NCI-H82 treated with DMSO at 0.1 percent for 48 hours (cell line): ENCODE results near the gene EEF1AKMT4.
A peak's percentile ranks its signal among the peaks of the same experiment; 100 is the strongest.

ENCODE experiments used
- DNase-seq: peaks from one replicate; lab custom pipeline; 2025; ENCODE audit not compliant: unreplicated experiment; lab: John Stamatoyannopoulos, UW

The EEF1AKMT4 gene

DNA sequence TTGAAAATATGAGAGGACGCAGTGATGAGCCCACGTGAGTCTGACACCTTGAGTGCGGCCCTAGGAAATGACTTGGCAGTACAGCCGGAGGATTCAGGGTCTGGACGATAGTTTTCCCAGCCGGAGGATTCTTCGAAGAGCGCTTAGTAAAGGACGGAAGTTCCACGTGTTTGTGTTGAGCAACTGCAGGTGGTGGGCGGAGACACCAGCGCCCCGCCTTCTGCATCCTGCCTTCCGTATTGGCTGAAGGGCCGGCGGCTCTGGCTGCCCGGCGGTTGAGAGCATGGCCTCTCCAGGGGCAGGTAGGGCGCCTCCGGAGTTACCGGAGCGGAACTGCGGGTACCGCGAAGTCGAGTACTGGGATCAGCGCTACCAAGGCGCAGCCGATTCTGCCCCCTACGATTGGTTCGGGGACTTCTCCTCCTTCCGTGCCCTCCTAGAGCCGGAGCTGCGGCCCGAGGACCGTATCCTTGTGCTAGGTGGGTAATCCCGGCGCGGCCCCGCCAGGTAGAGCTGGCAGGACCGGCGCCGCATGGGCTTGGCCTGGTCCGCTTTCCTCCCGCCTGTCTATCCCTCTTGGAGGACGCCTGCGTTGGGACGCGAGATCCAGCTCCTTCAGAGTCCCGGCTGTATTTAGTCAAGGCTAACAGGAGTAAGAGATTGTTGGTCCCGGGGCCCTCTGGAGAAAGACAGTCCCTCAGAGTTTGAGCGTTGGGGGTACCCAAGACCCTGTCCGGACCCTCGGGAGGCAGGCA lies at the start of gene EEF1AKMT4:
EEF1AKMT4 (plus strand) TSS at position 261 of the 755 bp plus-strand sequence; CDS start at position 284, 23 bp downstream.
- DNase-seq: peak; percentile 100

DNA sequence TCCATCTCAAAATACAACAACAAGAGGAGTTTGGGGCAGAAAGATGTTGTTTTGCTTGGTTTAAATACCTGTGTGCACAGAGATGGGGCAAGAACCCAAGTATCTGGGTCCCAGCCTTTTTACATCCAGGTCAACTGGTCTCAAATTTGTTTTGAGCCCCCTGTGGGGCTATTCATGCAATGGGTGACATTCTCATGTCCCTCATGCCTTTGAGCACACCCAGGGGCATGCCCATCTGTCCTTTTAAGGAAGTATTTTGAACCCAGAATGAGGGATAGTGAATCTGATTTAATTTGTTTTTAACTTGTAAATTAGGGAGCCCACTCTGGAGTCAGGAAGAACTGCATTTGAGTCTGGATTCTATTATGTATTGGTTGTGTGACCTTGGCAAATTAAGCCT lies 48.6 kb upstream of the EEF1AKMT4 start:
- no peak for DNase-seq

DNA sequence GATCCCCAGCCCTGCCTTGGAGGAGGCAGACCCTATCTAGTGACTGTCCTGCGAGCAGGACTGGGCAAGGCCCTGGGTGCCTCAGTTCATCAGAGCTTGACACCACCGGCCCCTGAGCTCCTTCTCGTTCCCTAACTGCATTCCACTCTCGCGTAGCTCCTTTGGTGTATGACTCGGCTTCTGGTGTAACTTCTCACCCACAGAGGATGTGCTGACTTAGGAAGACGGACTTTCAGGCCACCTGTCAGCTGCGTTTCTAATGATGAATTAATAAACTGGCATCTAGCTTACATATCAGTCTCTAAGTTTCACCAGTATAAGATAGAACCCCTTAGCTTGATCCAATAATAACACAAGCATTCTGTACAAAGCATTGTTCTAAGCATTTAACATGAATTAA lies 45.9 kb upstream of the EEF1AKMT4 start:
- no peak for DNase-seq

DNA sequence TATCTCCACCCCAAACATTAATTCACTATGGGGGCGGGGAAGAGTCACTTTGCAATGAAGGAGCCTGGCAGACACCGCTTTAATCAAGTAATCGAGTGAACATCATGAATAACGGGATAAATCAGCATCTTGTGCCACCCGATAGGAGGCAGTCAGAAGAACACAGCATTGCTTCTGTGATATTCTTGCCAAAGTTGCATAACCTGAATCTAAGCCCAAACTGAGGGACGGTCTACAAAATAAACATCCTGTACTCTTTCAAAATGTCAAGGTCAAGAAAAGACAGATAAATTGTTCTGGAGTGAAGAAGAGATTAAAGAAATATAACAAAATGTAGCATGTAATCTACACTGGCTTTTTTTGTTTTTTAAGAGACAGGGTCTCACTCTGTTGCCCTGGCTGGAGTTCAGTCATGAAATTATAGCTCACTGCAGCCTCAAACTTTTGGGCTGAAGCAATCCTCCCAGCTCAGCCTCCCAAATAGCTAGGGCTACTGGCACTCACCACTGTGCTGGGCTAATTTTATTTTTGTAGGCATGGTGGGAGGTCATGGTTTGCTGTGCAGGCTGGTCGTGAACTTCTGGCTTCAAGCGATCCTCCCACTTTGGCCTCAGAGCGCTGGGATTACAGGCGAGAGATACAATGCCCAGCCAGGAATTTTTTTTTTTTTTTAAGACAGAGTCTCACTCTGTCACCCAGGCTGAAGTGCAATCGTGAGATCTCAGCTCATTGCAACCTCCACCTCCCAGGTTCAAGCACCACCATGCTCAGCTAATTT lies 40.1 kb upstream of the EEF1AKMT4 start:
- DNase-seq: no peak

DNA sequence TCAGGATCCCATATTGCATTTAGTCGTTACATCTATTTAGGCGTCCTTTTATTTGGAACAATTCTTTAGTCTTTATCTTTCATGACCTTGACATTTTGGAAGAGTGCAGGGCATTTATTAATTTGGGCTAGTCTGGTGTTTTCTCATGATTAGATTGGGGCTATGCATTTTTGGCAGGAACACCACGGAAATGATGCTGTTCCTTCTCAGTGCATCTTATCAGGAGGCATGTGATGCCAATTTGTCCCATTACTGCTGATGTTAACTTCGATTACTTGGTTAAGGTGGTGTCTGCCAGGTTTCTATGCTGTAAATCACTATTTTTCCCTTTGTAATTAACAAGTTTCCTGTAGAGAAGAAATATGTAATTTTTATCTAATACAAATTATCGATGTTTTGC lies 38.2 kb upstream of the EEF1AKMT4 start:
- DNase-seq: no peak

DNA sequence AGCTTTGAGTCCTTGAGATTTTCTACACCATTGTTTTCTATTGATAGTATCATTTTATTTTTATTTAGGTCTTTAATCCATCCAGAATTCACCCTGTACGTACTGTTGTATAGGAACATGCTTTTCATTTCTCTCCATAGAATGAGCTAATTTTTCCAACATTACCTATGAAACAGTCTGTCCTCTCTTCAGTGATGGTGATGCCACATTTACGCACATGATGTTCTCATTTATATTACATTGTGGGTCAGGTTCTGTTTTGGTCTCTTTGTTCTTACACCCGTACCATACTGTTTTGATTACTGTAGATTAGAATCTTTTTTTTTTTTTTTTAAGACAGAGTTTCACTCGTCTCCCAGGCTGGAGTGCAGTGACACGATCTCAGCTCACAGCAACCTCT lies 37.8 kb upstream of the EEF1AKMT4 start:
- no peak for DNase-seq

DNA sequence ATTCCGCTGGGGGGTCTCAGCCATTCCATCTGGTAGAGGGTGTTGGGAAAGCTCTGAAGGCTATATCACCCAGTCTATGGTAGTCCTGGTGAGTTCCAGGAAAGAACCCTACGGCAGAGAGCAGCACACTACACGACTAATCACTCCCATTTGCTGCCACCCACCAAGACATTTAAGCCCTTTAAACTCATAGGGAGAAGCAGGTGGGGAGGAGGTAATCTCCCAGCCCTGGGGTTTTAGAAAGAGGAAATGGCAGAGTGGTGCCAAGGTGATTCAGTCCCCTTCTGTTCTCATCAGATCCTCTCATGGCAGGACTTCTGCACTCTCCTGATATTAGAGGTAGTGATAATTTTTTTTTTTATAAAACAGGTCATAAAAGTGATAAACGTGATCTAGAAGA lies 30.7 kb upstream of the EEF1AKMT4 start:
- peak; percentile 65 for DNase-seq

DNA sequence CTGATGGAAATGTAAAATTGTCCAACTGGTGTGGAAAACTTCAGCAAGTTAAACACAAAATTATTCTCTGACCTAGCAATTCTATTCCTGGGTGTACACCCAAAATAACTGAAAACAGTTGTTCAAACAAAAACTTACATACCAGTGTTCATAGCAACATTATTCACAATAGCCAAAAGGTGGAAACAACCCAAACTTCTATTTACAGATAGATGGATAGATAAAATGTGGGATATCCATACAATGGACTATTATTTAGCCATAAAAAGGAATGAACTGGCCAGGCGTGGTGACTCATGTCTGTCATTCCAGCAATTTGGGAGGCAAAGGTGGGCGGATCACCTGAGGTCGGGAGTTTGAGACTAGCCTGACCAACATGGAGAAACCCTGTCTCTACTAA lies 27.0 kb upstream of the EEF1AKMT4 start:
- no peak for DNase-seq

DNA sequence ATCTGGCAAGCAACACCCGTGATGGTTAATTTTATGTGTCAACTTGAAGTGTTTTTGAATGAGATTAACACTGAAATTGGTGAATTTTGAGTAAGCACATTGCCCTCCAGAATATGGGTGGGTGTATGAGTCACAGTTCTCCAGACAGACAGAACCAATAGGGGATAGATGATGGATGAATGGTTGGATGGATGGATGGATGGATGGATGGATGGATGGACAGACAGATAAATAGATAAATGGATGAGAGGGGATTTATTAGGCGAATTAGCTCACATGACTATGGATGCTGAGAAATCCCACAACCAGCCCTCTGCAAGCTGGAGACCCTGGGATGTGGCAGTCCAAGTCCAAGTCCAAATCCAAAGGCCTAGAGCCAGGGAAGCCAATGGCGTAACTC lies 25.5 kb upstream of the EEF1AKMT4 start:
- no peak for DNase-seq

DNA sequence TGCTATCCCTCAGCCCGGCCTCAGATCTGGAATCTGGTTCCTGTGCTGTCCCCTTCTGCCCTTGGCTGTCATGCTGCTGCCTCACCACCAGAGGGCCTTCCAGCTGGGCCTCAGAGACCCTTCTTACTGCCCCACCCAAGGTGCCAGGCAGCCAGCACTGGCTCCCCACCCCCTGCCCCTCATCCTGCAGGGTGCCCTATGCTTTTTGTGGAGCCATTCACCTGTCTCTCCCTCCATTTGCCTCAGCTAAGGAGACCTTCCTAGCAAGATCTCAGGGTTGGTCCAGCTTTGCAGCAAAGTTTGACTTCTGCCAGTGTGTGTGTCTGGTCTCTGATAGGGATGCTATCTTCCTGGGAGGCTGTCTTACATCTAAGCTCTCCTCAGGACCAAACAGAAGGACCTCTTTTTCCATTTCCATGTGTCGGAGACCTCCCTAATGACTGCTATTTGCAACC lies 22.0 kb upstream of the EEF1AKMT4 start:
- no peak for DNase-seq

DNA sequence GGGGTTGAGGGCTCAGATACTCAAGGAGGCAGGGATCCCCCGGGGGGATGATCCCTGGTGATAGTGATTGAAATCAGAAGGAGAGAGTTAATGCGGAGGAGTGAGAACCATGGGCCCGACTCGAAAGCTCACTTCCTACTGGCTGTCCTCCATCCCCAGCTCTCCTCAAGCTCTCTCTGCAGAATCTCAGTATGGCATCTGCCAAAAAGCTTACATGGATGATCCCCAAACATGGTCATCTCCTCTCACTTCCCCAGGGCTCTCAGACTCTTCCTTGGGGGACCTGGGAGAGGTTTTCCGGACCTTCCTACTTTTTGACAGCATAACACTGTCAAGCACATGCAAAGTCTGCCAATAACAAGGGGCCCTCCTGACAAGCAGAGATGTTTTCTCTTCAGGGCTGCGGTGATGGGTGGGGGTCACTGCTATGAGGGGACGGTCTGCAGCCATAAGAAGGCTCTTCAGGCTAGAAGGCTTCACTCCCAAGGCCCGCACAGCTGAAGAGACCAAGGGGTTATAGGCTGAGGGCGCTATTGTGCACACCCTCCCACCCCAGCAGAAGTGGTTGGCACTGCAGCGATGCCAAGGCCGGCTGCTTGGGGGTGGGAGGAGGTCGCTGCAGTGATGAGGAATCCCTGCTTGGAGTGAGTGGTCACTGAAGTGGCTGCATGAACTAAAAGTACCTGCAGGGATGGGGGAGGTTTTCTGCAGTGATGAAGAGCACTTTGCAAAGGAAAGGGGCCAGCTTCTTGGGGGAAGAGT lies 20.9 kb upstream of the EEF1AKMT4 start:
- DNase-seq: no peak

DNA sequence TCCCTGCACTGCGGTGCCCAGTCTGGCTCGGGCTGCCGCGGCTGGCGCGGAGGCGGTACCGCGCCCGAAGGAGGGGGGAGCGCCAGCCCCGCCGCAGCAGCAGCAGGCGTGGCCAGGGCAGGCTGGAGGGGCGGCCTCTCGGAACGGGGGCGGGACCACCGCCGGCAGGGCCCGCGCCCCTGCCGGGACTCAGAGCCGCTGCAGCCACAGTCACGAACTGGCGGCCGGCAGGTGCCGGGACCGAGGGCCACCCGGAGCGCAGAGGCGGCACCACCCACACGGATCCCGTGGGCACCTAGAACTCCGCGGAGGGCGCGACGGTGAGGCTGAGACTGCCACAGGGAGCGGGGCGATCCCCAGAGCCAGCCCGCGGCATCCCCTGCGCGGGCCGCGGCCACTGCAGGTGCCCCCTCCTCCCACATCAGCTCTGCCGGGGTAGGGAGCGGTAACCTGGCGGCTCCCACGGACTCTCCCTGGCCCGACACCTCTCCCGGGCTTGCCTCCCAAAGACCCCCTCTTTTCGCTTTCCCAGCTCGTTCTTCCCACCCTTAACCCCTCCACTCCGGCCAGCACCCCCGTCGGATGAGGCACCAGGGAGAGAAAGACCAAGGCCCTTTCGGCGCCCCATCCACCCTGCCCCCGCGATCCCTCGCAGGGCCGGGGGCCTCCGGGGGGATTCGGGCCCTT lies 19.9 kb upstream of the EEF1AKMT4 start, which contains the start of gene VWA5B2:
VWA5B2 (plus strand) TSS at position 192 of the 687 bp plus-strand sequence. CDS start 944 bp downstream, outside the sequence.
- DNase-seq: peak; percentile 53

DNA sequence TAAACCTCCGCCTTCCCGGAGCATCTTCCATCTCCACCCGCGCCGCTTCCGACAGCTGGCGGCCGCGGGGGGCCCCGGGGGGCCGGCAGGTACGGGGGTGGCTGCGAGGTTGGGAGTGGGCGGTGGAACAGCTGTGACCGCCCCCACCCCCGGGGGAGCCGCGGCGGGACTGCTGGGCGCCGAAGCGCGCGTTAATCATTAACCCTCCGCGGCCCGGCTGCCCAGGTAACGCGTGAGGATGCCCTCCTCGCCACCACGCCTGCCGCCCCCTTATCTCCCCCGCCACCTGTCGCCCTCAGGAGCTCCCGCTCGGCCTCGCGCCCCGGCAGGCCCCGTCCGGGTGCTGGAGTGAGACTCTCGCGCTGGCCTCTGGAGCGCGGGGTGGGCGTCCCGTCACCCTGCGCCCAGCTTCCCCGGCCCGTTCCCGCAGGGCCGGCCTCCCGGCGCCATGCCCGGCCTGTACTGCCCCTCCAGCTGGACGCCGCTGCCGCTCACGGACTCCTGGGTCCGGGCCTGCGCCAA lies 19.3 kb upstream of the EEF1AKMT4 start:
- DNase-seq: no peak

DNA sequence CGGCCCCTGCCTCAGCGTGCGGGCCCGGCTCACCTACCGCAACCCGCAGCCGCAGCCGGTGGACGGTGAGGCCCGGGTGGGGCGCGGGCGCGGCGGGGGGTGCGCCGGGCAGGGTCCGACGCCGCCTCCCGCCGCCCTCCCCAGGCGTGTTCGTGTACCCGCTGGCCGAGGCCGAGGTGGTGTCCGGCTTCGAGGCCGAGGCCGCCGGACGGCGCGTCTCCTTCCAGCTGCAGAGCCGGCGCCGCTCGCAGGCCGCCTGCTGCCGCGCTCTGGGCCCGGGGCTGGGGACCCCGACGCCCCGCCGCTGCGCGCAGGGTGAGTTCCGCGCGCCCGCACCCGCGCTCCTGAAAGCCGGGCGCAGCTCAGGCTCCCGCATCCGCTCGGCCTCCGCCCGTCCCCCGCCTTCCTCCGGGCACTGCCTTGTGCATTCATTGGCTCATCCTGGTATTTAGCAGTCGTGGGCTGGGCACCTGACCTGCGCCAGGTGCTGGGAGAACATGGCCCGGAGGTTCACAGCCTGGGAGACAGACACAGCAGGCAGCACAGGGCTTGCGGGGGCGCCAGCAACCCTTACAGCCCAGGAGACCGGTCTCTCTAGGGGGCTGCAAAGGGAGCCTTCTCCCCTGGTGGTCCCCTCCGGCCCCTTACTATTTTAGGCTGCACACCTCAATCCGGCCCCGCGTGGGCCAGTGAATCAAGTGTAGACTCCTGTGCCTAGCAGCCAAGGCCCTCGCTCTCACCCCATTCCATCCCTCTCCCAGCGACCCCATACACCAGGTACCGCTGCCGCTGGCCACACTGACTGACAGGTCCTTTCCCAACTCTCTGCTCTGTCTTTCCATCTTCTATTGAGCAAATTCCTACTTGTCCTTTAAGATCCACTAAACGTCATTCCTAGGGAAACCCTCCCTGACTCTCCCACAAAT lies 18.6 kb upstream of the EEF1AKMT4 start:
- no peak for DNase-seq

DNA sequence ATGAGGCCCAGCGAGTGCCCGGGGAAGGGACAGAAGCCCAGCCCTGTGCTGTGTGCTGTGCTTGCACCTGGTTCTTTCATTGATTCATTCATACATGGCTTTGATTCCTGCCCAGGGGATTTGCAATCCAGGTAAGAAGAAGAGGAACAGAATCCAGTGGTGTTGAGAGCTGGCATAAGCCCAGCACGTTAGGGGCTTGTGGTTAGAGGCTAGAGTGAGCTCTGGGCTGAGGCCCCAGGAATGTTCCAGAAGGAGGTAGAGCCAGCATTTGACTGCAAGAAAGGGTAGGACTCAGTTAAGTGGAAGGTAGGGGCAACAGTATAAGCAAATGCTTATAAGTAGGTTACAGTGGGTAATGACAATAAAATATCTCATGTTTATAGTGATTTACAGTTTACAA lies 17.8 kb upstream of the EEF1AKMT4 start:
- no peak for DNase-seq

DNA sequence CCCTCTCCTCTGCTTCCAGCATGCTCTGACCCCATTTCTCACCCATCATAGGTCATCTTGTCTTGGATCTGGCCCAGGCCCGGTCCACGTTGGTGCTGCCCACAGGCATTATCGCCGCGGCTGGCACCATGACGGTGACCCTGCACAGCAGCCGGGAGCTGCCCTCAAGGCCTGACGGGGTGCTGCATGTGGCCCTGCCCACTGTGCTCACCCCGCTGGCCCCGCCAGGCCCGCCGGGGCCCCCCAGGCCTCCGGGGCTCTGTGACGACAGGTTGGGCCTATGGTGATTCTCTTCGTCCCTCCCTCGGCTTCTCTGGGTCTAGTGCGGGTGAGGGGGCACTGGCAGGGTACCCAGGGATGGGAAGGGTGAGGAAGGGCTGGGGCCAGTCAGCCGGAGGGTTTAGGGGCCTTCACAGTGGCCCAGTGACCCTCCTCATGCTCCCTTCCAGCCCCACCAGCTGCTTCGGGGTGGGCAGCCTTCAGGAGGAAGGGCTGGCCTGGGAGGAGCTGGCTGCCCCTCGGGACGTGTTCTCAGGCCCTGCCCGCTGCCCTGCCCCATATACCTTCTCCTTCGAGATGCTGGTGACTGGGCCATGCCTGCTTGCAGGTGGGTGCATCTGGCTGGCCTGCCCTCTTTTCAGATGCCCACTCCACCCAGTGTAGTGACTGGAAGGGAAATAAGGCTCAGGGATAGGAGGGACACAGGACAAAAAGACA lies 16.2 kb upstream of the EEF1AKMT4 start:
- no peak for DNase-seq

DNA sequence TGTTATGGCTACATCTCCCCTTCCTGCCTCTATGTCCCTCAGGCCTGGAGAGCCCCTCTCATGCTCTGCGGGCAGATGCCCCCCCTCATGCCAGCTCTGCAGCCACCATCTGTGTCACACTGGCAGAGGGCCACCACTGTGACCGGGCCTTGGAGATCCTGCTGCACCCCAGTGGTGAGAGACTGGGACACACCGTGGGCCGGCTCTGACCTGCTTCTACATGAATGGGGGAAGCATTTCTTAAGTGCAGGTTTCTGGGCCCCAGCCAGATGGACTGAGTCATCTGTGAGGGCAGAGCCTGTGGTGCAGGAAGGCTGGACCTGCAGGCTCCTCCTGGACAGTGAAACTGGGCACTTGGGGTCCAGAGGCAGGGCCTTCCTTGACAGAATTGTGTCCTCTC lies 15.2 kb upstream of the EEF1AKMT4 start:
- DNase-seq: no peak

DNA sequence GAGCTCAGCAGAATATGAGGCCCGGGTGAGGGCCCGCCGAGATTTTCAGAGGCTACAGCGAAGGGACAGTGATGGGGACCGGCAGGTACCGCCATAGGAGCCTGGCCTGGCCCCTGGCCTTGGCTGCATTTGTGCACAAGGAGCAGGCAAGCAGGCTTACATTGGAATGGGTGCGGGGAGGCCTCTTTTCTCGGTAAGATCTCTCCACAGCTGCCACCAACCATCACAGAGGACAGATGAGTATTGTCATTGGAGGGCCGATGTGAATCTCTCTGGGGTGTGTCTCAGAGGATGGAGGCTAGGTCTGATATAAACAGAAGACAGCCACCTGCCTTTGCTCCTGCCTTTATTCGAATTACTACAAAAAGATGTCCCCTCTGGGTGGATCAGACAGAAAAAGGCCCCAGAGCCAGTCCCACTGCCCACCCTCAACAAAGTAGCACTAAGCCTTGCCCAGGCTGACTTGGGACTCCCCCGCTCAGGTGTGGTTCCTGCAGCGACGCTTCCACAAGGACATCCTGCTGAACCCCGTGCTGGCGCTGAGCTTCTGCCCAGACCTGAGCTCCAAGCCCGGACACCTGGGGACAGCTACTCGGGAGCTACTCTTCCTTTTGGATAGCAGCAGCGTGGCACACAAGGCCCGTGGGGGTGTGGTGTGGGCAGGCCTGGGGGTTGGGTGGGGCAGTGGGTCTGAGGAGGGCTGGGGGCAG lies 14.6 kb upstream of the EEF1AKMT4 start:
- DNase-seq: no peak
